IMR-90 (cell line): Measurements from ENCODE around the gene CCDC137. TPM values are rescaled to one million over a fixed set of nuclear protein-coding genes. Genes with fewer than 3 reads are reported as not detected.
A peak's percentile ranks its signal among the peaks of the same experiment; 100 is the strongest.

Experiments used
- ATAC-seq: fragments of 200-7000 bp; cut with Tn5 transposase; 2 replicates; pipeline ENCODE4 v1.9.1; 2020; ENCODE audit warnings: low read depth, mild to moderate bottlenecking, moderate library complexity
- Bru-seq: library from RNA; stranded (reverse); fragments of 400-500 nt; gene quantifications from one replicate; lab custom pipeline; 2021; lab: Mats Ljungman, UMichigan
- BruChase-seq, 2 experiments: library from RNA; stranded (reverse); fragments of 400-500 nt; gene quantifications; one replicate each; lab custom pipeline; 2021; lab: Mats Ljungman, UMichigan
- BruUV-seq: library from RNA; stranded (reverse); fragments of 400-500 nt; replicated peaks from 2 replicates; lab custom pipeline; 2021; lab: Mats Ljungman, UMichigan
- CTCF ChIA-PET: fragments of 300-600 bp; formaldehyde crosslinking; extraction: SDS; loops from one replicate; lab custom pipeline; 2021; ENCODE audit warnings: antibody characterized with exemption; lab: Yijun Ruan, JAX
- POLR2A ChIA-PET: fragments of 300-600 bp; sonication (Branson Sonifier 250); formaldehyde crosslinking; loops from one replicate; lab custom pipeline; 2022; ENCODE audit warnings: antibody characterized with exemption; ENCODE audit not compliant: unreplicated experiment; lab: Charles Lee
- DNase-seq: peaks from one replicate; pipeline ENCODE4 v3.0.0; 2013
- H2AFZ ChIP-seq: replicated peaks from 2 replicates; pipeline ENCODE3; 2013; ENCODE audit warnings: low read length, mild to moderate bottlenecking; ENCODE audit not compliant: poor library complexity
- H2AK5ac ChIP-seq: 2 replicates; pipeline ENCODE4 v1.6.1; 2013; ENCODE audit warnings: low read depth, low read length, inconsistent platforms
- H2AK9ac ChIP-seq: replicated peaks from 2 replicates; pipeline ENCODE3; 2013; ENCODE audit warnings: mild to moderate bottlenecking, low read depth, low read length, moderate library complexity; ENCODE audit not compliant: poor library complexity
- H2BK120ac ChIP-seq: 2 replicates; pipeline ENCODE4 v1.6.1; 2013; ENCODE audit warnings: low read depth, low read length, inconsistent platforms
- H2BK15ac ChIP-seq: 3 replicates; pipeline ENCODE4 v1.6.1; 2013; ENCODE audit warnings: low read depth, low read length, inconsistent platforms
- H2BK20ac ChIP-seq: 2 replicates; pipeline ENCODE4 v1.6.1; 2013; ENCODE audit warnings: low read depth, mild to moderate bottlenecking, inconsistent platforms, low read length, moderate library complexity
- H2BK5ac ChIP-seq: 2 replicates; pipeline ENCODE4 v1.6.1; 2013; ENCODE audit warnings: mild to moderate bottlenecking, low read depth, low read length, inconsistent platforms; ENCODE audit not compliant: poor library complexity, severe bottlenecking
- H3K14ac ChIP-seq: replicated peaks from 2 replicates; pipeline ENCODE4 v1.6.1; 2013; ENCODE audit warnings: low read depth, low read length, inconsistent platforms
- H3K18ac ChIP-seq: 2 replicates; pipeline ENCODE4 v1.6.1; 2013; ENCODE audit warnings: low read depth, low read length, control low read depth
- H3K23ac ChIP-seq: 2 replicates; pipeline ENCODE4 v1.6.1; 2013; ENCODE audit warnings: low read depth, low read length, inconsistent platforms
- H3K27ac ChIP-seq: 2 replicates; pipeline ENCODE4 v1.5.1; 2013; ENCODE audit warnings: mild to moderate bottlenecking, control low read depth, low read length; ENCODE audit not compliant: insufficient read depth
- H3K27me3 ChIP-seq: 2 replicates; pipeline ENCODE4 v1.6.1; 2013; ENCODE audit warnings: low read length; ENCODE audit not compliant: control insufficient read depth, insufficient read depth
- H3K36me3 ChIP-seq: 2 replicates; pipeline ENCODE4 v1.6.1; 2013; ENCODE audit warnings: low read length, mixed read lengths; ENCODE audit not compliant: control insufficient read depth, insufficient read depth
- H3K4ac ChIP-seq: 2 replicates; pipeline ENCODE4 v1.6.1; 2013; ENCODE audit warnings: low read depth, low read length, inconsistent platforms
- H3K4me1 ChIP-seq: 2 replicates; pipeline ENCODE4 v1.6.1; 2013; ENCODE audit warnings: low read length, mixed read lengths; ENCODE audit not compliant: control insufficient read depth, insufficient read depth
- H3K4me2 ChIP-seq: 2 replicates; pipeline ENCODE4 v1.6.1; 2013; ENCODE audit warnings: low read depth, mild to moderate bottlenecking, control low read depth, low read length, moderate library complexity
- H3K4me3 ChIP-seq: 2 replicates; pipeline ENCODE4 v1.5.1; 2013; ENCODE audit warnings: low read depth, mild to moderate bottlenecking, control low read depth, low read length, moderate library complexity; ENCODE audit not compliant: insufficient read depth
- H3K56ac ChIP-seq: 2 replicates; pipeline ENCODE4 v1.6.1; 2013; ENCODE audit warnings: low read length, inconsistent platforms; ENCODE audit not compliant: insufficient read depth; ENCODE audit errors: extremely low read depth
- H3K79me1 ChIP-seq, 2 experiments: 2 replicates each; pipeline ENCODE4 v1.6.1; 2013; ENCODE audit warnings: low read length in 2 of 2, inconsistent platforms in 1 of 2, low read depth in 1 of 2
- H3K9ac ChIP-seq: 2 replicates; pipeline ENCODE4 v1.6.1; 2013; ENCODE audit warnings: low read depth, low read length, control low read depth
- H3K9me1 ChIP-seq: 2 replicates; pipeline ENCODE4 v1.6.1; 2013; ENCODE audit warnings: low read length, inconsistent platforms; ENCODE audit not compliant: insufficient read depth
- H3K9me3 ChIP-seq: 2 replicates; pipeline ENCODE4 v1.6.1; 2013; ENCODE audit warnings: low read length; ENCODE audit not compliant: control insufficient read depth, insufficient read depth
- H4K20me1 ChIP-seq: 2 replicates; pipeline ENCODE4 v1.6.1; 2013; ENCODE audit warnings: low read length, inconsistent platforms; ENCODE audit not compliant: insufficient read depth
- H4K5ac ChIP-seq: 2 replicates; pipeline ENCODE4 v1.6.1; 2013; ENCODE audit warnings: mild to moderate bottlenecking, low read depth, low read length, control low read depth
- H4K8ac ChIP-seq, 2 experiments: 2 replicates each; pipeline ENCODE4 v1.6.1; 2013; ENCODE audit warnings: low read depth in 2 of 2, low read length in 2 of 2, control low read depth in 1 of 2, inconsistent platforms in 1 of 2
- H4K91ac ChIP-seq: 2 replicates; pipeline ENCODE4 v1.6.1; 2013; ENCODE audit warnings: low read depth, low read length, inconsistent platforms; ENCODE audit not compliant: insufficient read depth
- FOS ChIP-seq: fragments of 150-350 bp; IDR thresholded peaks from 2 replicates; pipeline ENCODE4 v1.6.1; 2016; ENCODE audit warnings: low read depth, low read length
- MAZ ChIP-seq: IDR thresholded peaks from 2 replicates; pipeline ENCODE4 v1.6.1; 2012; ENCODE audit warnings: low read depth, mild to moderate bottlenecking, low read length, improper control_type of control experiment, moderate library complexity, borderline replicate concordance
- MXI1 ChIP-seq: IDR thresholded peaks from 2 replicates; pipeline ENCODE4 v1.6.1; 2012; ENCODE audit warnings: low read depth, mild to moderate bottlenecking, low read length, moderate library complexity, borderline replicate concordance
- NFE2L2 ChIP-seq: fragments of 150-350 bp; IDR thresholded peaks from 2 replicates; pipeline ENCODE4 v1.6.1; 2016; ENCODE audit warnings: low read depth, mild to moderate bottlenecking, low read length
- RAD21 ChIP-seq: IDR thresholded peaks from 2 replicates; pipeline ENCODE4 v1.6.1; 2012; ENCODE audit warnings: low read length, improper control_type of control experiment
- RCOR1 ChIP-seq: IDR thresholded peaks from 2 replicates; pipeline ENCODE4 v1.6.1; 2012; ENCODE audit warnings: mild to moderate bottlenecking, low read length, improper control_type of control experiment; ENCODE audit not compliant: insufficient replicate concordance
- RFX5 ChIP-seq: IDR thresholded peaks from 2 replicates; pipeline ENCODE4 v1.8.0; 2012; ENCODE audit warnings: low read depth, mild to moderate bottlenecking, low read length, moderate library complexity
- SMC3 ChIP-seq: fragments of 150-350 bp; IDR thresholded peaks from 2 replicates; pipeline ENCODE4 v1.6.1; 2016; ENCODE audit warnings: low read depth, mild to moderate bottlenecking, antibody characterized with exemption, low read length, moderate library complexity
- WGBS, 2 experiments: methylation state at CpG; one replicate each; pipeline versions ENCODE4 v1.1.5 to v1.1.7; 2013; ENCODE audit warnings: missing lambda C conversion rate in 2 of 2; ENCODE audit not compliant: insufficient read length in 1 of 2; ENCODE audit errors: extremely low coverage in 2 of 2; 5-methylcytosine and 5-hydroxymethylcytosine counted together
- dilution Hi-C: fragments of 300-500 bp; cut with HindIII; formaldehyde crosslinking; loops from one replicate; pipeline ENCODE4 v1.14.3; 2018; ENCODE audit warnings: low sequenced_read_pairs; ENCODE audit not compliant: unreplicated experiment
- in situ Hi-C: fragments of 300-500 bp; cut with MboI; formaldehyde crosslinking; loops from 3 replicates; pipeline ENCODE4 v1.14.3; 2019; ENCODE audit warnings: low sequenced_read_pairs, inconsistent platforms, mixed read lengths
- intact Hi-C: fragments of 100-400 bp; cut with micrococcal nuclease; formaldehyde crosslinking; loops from 2 replicates; pipeline ENCODE4 v1.10.0; 2022
- long read RNA-seq: library from polyadenylated mRNA; unstranded; transcript quantifications from one replicate; pipeline ENCODE4 v2.0.0, GENCODE V29; 2021; ENCODE audit not compliant: unreplicated experiment
- polyA plus RNA-seq, 3 experiments: library from polyadenylated mRNA; depleted of rRNA; stranded (reverse); fragments of >200 nt; gene quantifications; 2 replicates each; pipeline ENCODE4 v1.2.3, GENCODE V29; 2012; ENCODE audit warnings: low replicate concordance in 1 of 3
- total RNA-seq: library from RNA; depleted of rRNA; stranded (reverse); fragments of >200 nt; gene quantifications from 2 replicates; pipeline ENCODE4 v1.2.3, GENCODE V29; 2012; rRNA removed
- TF ChIP-seq, protein P1 (sequence below): fragments of 150-350 bp; IDR thresholded peaks from 2 replicates; pipeline ENCODE4 v1.6.1; 2017; ENCODE audit warnings: mild to moderate bottlenecking, antibody characterized with exemption, low read length, low read depth
- TF ChIP-seq, protein P2 (sequence below): conservative IDR thresholded peaks from 2 replicates; pipeline ENCODE4 v1.5.1; 2012; ENCODE audit warnings: mild to moderate bottlenecking, low read depth, low read length, improper control_type of control experiment

The CCDC137 gene, protein sequence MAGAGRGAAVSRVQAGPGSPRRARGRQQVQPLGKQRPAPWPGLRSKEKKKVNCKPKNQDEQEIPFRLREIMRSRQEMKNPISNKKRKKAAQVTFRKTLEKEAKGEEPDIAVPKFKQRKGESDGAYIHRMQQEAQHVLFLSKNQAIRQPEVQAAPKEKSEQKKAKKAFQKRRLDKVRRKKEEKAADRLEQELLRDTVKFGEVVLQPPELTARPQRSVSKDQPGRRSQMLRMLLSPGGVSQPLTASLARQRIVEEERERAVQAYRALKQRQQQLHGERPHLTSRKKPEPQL
- 7.5 and 9.2 TPM in 2 replicates for total RNA-seq
- 18.4 and 23.2 TPM in 2 replicates for polyA plus RNA-seq (2012; rRNA removed)
- 16.7 and 34.8 TPM in 2 replicates for polyA plus RNA-seq (2012; cell fraction: cytosol; rRNA removed)
- 12.3 and 18.2 TPM in 2 replicates for polyA plus RNA-seq (2012; cell fraction: nucleus; rRNA removed; ENCODE audit: low replicate concordance)
- Bru-seq, nascent RNA, result percentile 67 among the genes with signal in this experiment
- BruChase-seq, experiment 1, labeled RNA remaining after a 6-hour chase, result percentile 74 among the genes with signal in this experiment
- BruChase-seq, experiment 2, labeled RNA remaining after a 2-hour chase, result percentile 69 among the genes with signal in this experiment
- long read RNA-seq, transcript CCDC137-201 (6 exons, 2,468 nt), result major isoform, 46 of 59 reads
- long read RNA-seq, partial matches to known transcripts, result 6 of 59 reads
- long read RNA-seq, other reads (novel, unspliced or antisense), result 7 of 59 reads

DNA sequence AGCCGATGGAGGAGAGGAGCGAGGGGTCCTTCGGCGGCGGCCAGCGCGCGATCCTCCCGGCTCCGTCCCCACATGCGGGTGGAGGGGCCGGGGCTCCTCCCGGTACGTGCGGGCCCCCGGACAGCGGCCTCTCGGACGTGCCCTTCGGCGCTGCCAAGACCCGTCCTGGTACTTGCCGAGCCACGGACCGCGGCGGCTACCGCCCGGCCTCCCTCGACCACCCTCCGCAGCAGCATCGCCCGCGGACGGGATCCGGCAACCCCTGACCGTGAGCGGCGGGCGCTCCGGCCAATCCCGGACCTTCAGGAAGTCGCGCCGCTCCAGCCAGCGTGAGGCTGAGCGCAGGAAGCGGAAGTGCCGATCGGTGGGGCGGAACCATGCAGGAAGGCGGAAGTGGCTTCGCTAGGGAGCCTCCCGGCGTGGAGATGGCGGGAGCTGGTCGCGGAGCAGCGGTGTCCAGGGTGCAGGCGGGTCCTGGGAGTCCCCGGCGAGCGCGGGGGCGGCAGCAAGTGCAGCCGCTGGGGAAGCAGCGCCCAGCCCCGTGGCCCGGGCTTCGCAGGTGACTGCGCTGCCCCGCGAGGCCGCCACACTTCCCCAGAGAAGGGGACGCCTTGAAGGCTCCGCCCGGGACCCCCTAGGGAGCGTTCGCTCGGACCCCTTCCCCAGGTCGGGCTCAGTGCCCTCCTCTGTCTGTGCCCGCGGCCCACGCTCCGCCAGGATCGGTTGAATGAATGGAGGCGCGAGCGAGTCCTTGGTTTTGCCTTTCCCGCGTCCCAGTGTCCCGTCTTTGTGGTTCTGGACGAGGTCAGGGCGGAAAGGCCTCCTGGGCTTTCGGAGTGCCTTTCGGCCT lies at the start of gene CCDC137, which contains the start of gene OXLD1:
CCDC137 (plus strand) TSS at position 396 of the 850 bp plus-strand sequence; CDS start at position 426, 30 bp downstream.
OXLD1 (minus strand) TSS at position 264 of the 850 bp plus-strand sequence; CDS start at position 236, 28 bp downstream.
- H2BK120ac ChIP-seq, result no peak within 1 kb of the TSS; the same call in 1 of the 2 replicates
- peak within 1 kb of the TSS; percentile 98 for H2AK9ac ChIP-seq
- H3K9ac ChIP-seq, result peak within 1 kb of the TSS; percentile 85
- ATAC-seq (peak; percentile 98), DNase-seq (peak; percentile 96)
- peaks cover 10% of the 10 kb centered on the region for H3K4me1 ChIP-seq
- H3K4ac ChIP-seq, result peak within 1 kb of the TSS; percentile 91
- H3K56ac ChIP-seq, result peak within 1 kb of the TSS; percentile 66
- no peaks in the 10 kb centered on the region for H3K9me3 ChIP-seq
- peak within 1 kb of the TSS; percentile 79 for H3K27ac ChIP-seq
- CTCF ChIA-PET, result no interaction called here
- in situ Hi-C loops (no loop called here), intact Hi-C loops (loop anchor here (1.0 kb wide), 1 partner anchor 29 kb away; the partner anchor contains the start of genes NPLOC4 and TSPAN10), dilution Hi-C loops (no loop called here)
- H3K23ac ChIP-seq, result peak within 1 kb of the TSS; percentile 87
- no peak within 1 kb of the TSS for H2BK20ac ChIP-seq
- POLR2A ChIA-PET, result no interaction called here
- no TSS peak for BruUV-seq
- peak within 1 kb of the TSS; percentile 90 for H3K4me2 ChIP-seq
- peaks cover 30% of the 10 kb centered on the region for H3K36me3 ChIP-seq
- H4K91ac ChIP-seq, result peak within 1 kb of the TSS; percentile 89
- peak within 1 kb of the TSS; percentile 66 for H4K5ac ChIP-seq
- no peaks in the 10 kb centered on the region for H3K27me3 ChIP-seq
- no peak within 1 kb of the TSS; the same call in 2 of the 3 replicates for H2BK15ac ChIP-seq
- peaks cover 29 to 54% of the 10 kb centered on the region in 2 experiments for H3K79me1 ChIP-seq
- H2AFZ ChIP-seq, result peak within 1 kb of the TSS; percentile 96
- H3K9me1 ChIP-seq, result peaks cover 16% of the 10 kb centered on the region
- peak within 1 kb of the TSS; percentile 91 for H3K14ac ChIP-seq
- H3K4me3 ChIP-seq, result peak within 1 kb of the TSS; percentile 75
- no peak within 1 kb of the TSS; the same call in 1 of the 2 replicates for H3K18ac ChIP-seq
- peak within 1 kb of the TSS; percentile 96 to 100 for H4K8ac ChIP-seq
- peak within 1 kb of the TSS; percentile 99 for H2AK5ac ChIP-seq
- 1% methylated on average over 77 of the region's 96 CpGs; no CpG with 5 or more reads in 1 of the 2 experiments for WGBS, 2 experiments
- peaks cover 4% of the 10 kb centered on the region; the same call in 1 of the 2 replicates for H4K20me1 ChIP-seq
- H2BK5ac ChIP-seq, result peak within 1 kb of the TSS; percentile 43
- no peak for TF ChIP-seq SMC3
- TF ChIP-seq, protein P1, sequence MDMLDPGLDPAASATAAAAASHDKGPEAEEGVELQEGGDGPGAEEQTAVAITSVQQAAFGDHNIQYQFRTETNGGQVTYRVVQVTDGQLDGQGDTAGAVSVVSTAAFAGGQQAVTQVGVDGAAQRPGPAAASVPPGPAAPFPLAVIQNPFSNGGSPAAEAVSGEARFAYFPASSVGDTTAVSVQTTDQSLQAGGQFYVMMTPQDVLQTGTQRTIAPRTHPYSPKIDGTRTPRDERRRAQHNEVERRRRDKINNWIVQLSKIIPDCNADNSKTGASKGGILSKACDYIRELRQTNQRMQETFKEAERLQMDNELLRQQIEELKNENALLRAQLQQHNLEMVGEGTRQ, result peak; percentile 36
- no peak for TF ChIP-seq RFX5
- TF ChIP-seq, protein P2, sequence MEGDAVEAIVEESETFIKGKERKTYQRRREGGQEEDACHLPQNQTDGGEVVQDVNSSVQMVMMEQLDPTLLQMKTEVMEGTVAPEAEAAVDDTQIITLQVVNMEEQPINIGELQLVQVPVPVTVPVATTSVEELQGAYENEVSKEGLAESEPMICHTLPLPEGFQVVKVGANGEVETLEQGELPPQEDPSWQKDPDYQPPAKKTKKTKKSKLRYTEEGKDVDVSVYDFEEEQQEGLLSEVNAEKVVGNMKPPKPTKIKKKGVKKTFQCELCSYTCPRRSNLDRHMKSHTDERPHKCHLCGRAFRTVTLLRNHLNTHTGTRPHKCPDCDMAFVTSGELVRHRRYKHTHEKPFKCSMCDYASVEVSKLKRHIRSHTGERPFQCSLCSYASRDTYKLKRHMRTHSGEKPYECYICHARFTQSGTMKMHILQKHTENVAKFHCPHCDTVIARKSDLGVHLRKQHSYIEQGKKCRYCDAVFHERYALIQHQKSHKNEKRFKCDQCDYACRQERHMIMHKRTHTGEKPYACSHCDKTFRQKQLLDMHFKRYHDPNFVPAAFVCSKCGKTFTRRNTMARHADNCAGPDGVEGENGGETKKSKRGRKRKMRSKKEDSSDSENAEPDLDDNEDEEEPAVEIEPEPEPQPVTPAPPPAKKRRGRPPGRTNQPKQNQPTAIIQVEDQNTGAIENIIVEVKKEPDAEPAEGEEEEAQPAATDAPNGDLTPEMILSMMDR, result no peak
- no peak for TF ChIP-seq RAD21
- no peak for TF ChIP-seq NFE2L2
- peak; percentile 85; the same call in 1 of the 2 replicates for TF ChIP-seq MXI1
- no peak for TF ChIP-seq RCOR1
- peak; percentile 33; the same call in 1 of the 2 replicates for TF ChIP-seq FOS
- TF ChIP-seq MAZ, result no peak; the same call in 1 of the 2 replicates
